Brain microvascular endothelial cell (primary cell): ENCODE data around the gene PCID2.

ENCODE experiments used
- DNase-seq: peaks from one replicate; pipeline ENCODE4 v3.0.0-alpha.2; 2020
- H3K27ac ChIP-seq: fragments of 250-450 bp; sonication (Bioruptor Pico); 2 replicates; pipeline ENCODE4 v1.5.1; 2020; ENCODE audit warnings: mild to moderate bottlenecking, moderate library complexity
- H3K27me3 ChIP-seq: fragments of 250-450 bp; sonication (Bioruptor Pico); replicated peaks from 2 replicates; pipeline ENCODE4 v1.5.1; 2020; ENCODE audit warnings: mild to moderate bottlenecking
- H3K36me3 ChIP-seq: fragments of 250-450 bp; sonication (Bioruptor Pico); replicated peaks from 2 replicates; pipeline ENCODE4 v1.5.1; 2020; ENCODE audit warnings: mild to moderate bottlenecking
- H3K4me3 ChIP-seq: 2 replicates; pipeline ENCODE4 v1.5.1; 2011; ENCODE audit warnings: low read depth, mild to moderate bottlenecking, control low read depth, low read length, moderate library complexity
- CTCF ChIP-seq: IDR thresholded peaks from 2 replicates; pipeline ENCODE4 v1.5.1; 2011; ENCODE audit warnings: low read depth, mild to moderate bottlenecking, moderate library complexity, low read length, control low read depth, inconsistent platforms; ENCODE audit errors: missing control alignments
- in situ Hi-C: cut with HindIII; loops from 2 replicates; pipeline ENCODE4 v1.10.0; 2017; ENCODE audit warnings: low sequenced_read_pairs, low pct_ligation_motif_present

PCID2 gene

GRCh38 chr13:113148940-113149503 lies 59.4 kb downstream of the PCID2 start:
- TF ChIP-seq CTCF, result no peak
- peaks cover 2% of the 10 kb centered on the region for H3K27me3 ChIP-seq
- in situ Hi-C loops, result no loop called here

DNA sequence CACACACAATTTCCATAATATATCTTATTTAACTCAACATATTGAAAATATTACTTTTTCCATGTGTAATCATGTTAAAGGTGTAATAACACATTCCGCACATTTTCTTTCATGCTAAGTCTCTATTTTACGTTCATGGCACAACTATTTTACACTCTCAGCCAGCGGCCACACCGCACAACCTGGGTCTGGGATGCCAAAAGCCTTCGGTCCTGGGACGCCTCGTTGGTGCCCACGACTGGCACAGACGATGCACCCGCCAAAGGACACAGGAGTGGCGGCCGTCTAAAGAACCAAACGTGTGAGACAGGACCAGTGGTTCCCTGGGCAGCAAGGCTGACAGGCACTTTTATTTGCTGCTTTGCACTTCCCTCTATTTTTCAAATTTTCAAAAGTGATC lies 60.1 kb downstream of the PCID2 start:
- Histone ChIP-seq H3K27me3 (peaks cover 4% of the 10 kb centered on the region), H3K4me3 (no peak overlapping the region), H3K36me3 (no peaks in the 10 kb centered on the region), H3K27ac (no peak overlapping the region)
- TF ChIP-seq CTCF, result no peak
- no peak for DNase-seq
- in situ Hi-C loops, result no loop called here

More at GRCh38 chr13:113148940-113149503, 59.4 kb downstream of the PCID2 start:
- H3K27ac ChIP-seq, result no peak overlapping the region
- H3K36me3 ChIP-seq, result no peaks in the 10 kb centered on the region
- DNase-seq, result no peak
- H3K4me3 ChIP-seq, result no peak overlapping the region

- no peak for DNase-seq
- Histone ChIP-seq H3K27me3 (peaks cover 4% of the 10 kb centered on the region), H3K4me3 (no peak overlapping the region), H3K27ac (no peak overlapping the region), H3K36me3 (no peaks in the 10 kb centered on the region)
- in situ Hi-C loops, result no loop called here
- TF ChIP-seq CTCF, result no peak
Measured at GRCh38 chr13:113147206-113147605, 61.3 kb downstream of the PCID2 start.

GRCh38 chr13:113146750-113147149 lies 61.7 kb downstream of the PCID2 start:
- DNase-seq, result no peak
- in situ Hi-C loops, result no loop called here
- no peak overlapping the region for H3K4me3 ChIP-seq
- H3K27me3 ChIP-seq, result peaks cover 4% of the 10 kb centered on the region
- H3K36me3 ChIP-seq, result no peaks in the 10 kb centered on the region
- no peak for TF ChIP-seq CTCF
- no peak overlapping the region for H3K27ac ChIP-seq

GRCh38 chr13:113145911-113146598 lies 62.4 kb downstream of the PCID2 start:
- DNase-seq, result no peak
- in situ Hi-C loops, result no loop called here

More at GRCh38 chr13:113145911-113146598, 62.4 kb downstream of the PCID2 start:
- Histone ChIP-seq H3K27me3 (peaks cover 4% of the 10 kb centered on the region), H3K4me3 (no peak overlapping the region), H3K36me3 (no peaks in the 10 kb centered on the region), H3K27ac (no peak overlapping the region)
- TF ChIP-seq CTCF, result no peak
